Cardiac muscle cell (in vitro differentiated cells and primary cell): Measurements from ENCODE around the gene PTPRA. TPM values are rescaled to one million over a fixed set of nuclear protein-coding genes. Genes with fewer than 3 reads are reported as not detected.

Experiments
- DNase-seq, 2 donors: peaks; one replicate each; pipeline versions ENCODE4 v3.0.0 to v3.0.0-alpha.2; 2010 to 2017; ENCODE audit warnings: low read depth in 1 of 2, low spot score in 1 of 2
- H3K27ac ChIP-seq: fragments of 200-600 bp; sonication (generic); 2 replicates; pipeline ENCODE4 v1.5.1; 2016
- H3K27me3 ChIP-seq: fragments of 200-600 bp; sonication (generic); 2 replicates; pipeline ENCODE4 v1.6.0; 2016; ENCODE audit warnings: control low read depth
- H3K36me3 ChIP-seq: fragments of 200-600 bp; sonication (generic); 2 replicates; pipeline ENCODE4 v1.5.1; 2016; ENCODE audit warnings: control low read depth
- H3K4me1 ChIP-seq: fragments of 200-600 bp; sonication (generic); 2 replicates; pipeline ENCODE4 v1.8.1; 2017; ENCODE audit warnings: low read depth, mild to moderate bottlenecking, mixed run types
- H3K4me3 ChIP-seq: fragments of 200-600 bp; sonication (generic); 2 replicates; pipeline ENCODE4 v1.5.1; 2016; ENCODE audit warnings: mild to moderate bottlenecking
- H3K9me3 ChIP-seq: fragments of 200-600 bp; sonication (generic); 2 replicates; pipeline ENCODE4 v1.5.1; 2017; ENCODE audit warnings: low read depth, mild to moderate bottlenecking, control low read depth
- CTCF ChIP-seq: IDR thresholded peaks from 2 replicates; pipeline ENCODE4 v1.5.1; 2012; ENCODE audit warnings: low read depth, mild to moderate bottlenecking, low read length
- polyA plus RNA-seq: library from polyadenylated mRNA; unstranded; fragments of >200 nt; fragmentation: Nextera tagmentation; extraction: Ambion mirVana; gene quantifications from 2 replicates; pipeline ENCODE4 v1.2.1, GENCODE V29; 2016
- total RNA-seq: library from RNA; depleted of rRNA; stranded (reverse); fragments of >200 nt; gene quantifications from 2 replicates; pipeline ENCODE4 v1.2.3, GENCODE V29; 2016

The PTPRA gene
- total and polyA plus RNA-seq, 2 experiments from 2014 or later: 44.0 to 69.4 TPM

- H3K4me1 ChIP-seq: no peaks in the 10 kb centered on the region
Observed at GRCh38 chr20:3039426-3039825, 166.1 kb downstream of the PTPRA start.

GRCh38 chr20:3040086-3040485 lies 166.8 kb downstream of the PTPRA start:
- Histone ChIP-seq H3K9me3 (no peaks in the 10 kb centered on the region), H3K4me1 (peaks cover 1% of the 10 kb centered on the region), H3K27me3 (no peaks in the 10 kb centered on the region), H3K4me3 (no peak overlapping the region), H3K36me3 (peaks cover 36% of the 10 kb centered on the region), H3K27ac (no peak overlapping the region)
- TF ChIP-seq CTCF: no peak
- no peak for DNase-seq

More at GRCh38 chr20:3039426-3039825, 166.1 kb downstream of the PTPRA start:
- H3K27ac ChIP-seq: no peak overlapping the region
- no peaks in the 10 kb centered on the region for H3K27me3 ChIP-seq
- H3K9me3 ChIP-seq: no peaks in the 10 kb centered on the region
- peaks cover 38% of the 10 kb centered on the region for H3K36me3 ChIP-seq
- no peak for TF ChIP-seq CTCF
- no peak for DNase-seq
- H3K4me3 ChIP-seq: no peak overlapping the region

- Histone ChIP-seq H3K4me3 (no peak overlapping the region), H3K27me3 (no peaks in the 10 kb centered on the region), H3K9me3 (no peaks in the 10 kb centered on the region), H3K27ac (peak overlapping the region; percentile 49), H3K4me1 (peaks cover 3% of the 10 kb centered on the region), H3K36me3 (peaks cover 23% of the 10 kb centered on the region)
- DNase-seq: peak in 1 of 2 donors; percentile 21
- TF ChIP-seq CTCF: no peak
Observed at GRCh38 chr20:3041854-3042409, 168.7 kb downstream of the PTPRA start.

- H3K36me3 ChIP-seq: peaks cover 17% of the 10 kb centered on the region
- no peaks in the 10 kb centered on the region for H3K9me3 ChIP-seq
- TF ChIP-seq CTCF: no peak
- no peak for DNase-seq
- H3K4me1 ChIP-seq: peaks cover 3% of the 10 kb centered on the region
- no peaks in the 10 kb centered on the region for H3K27me3 ChIP-seq
- no peak overlapping the region for H3K27ac ChIP-seq
- H3K4me3 ChIP-seq: no peak overlapping the region
Observed at GRCh38 chr20:3042625-3043024, 169.3 kb downstream of the PTPRA start.

GRCh38 chr20:3043322-3043721 lies 170.0 kb downstream of the PTPRA start, which contains the start of gene GNRH2:
Gene GNRH2 (plus strand): TSS chr20:3043622. CDS start chr20:3044415, 793 bp downstream.
- Histone ChIP-seq H3K36me3 (peaks cover 16% of the 10 kb centered on the region), H3K9me3 (no peaks in the 10 kb centered on the region), H3K27ac (no peak within 1 kb of the TSS), H3K4me3 (no peak within 1 kb of the TSS), H3K4me1 (peaks cover 3% of the 10 kb centered on the region), H3K27me3 (no peaks in the 10 kb centered on the region)
- DNase-seq: no peak
- no peak for TF ChIP-seq CTCF
